ENCODE data around the gene KCNAB3. TPM values are rescaled to one million over a fixed set of nuclear protein-coding genes. Genes with fewer than 3 reads are reported as not detected.

Gene KCNAB3
- total RNA-seq, 1 donor from 2014 or later, result not detected

- H3K36me3 ChIP-seq, result peaks cover 42 to 71% of the 10 kb centered on the region in 2 donors
- no peak for DNase-seq (ENCODE audit: low spot score in 2 of 2)
- intact Hi-C loops (cut with DNase I), result no loop called here
Measured at GRCh38 chr17:7946441-7946840, 16.8 kb upstream of the KCNAB3 start.

GRCh38 chr17:7945651-7946050 lies 16.0 kb upstream of the KCNAB3 start:
- no peak for DNase-seq (ENCODE audit: low spot score in 2 of 2)
- H3K9me3 ChIP-seq, result no peaks in the 10 kb centered on the region
- no peaks in the 10 kb centered on the region for H3K27me3 ChIP-seq
- H3K4me1 ChIP-seq, result no peaks in the 10 kb centered on the region
- no peak overlapping the region for H3K27ac ChIP-seq
- H3K4me3 ChIP-seq, result no peak overlapping the region
- peaks cover 49 to 77% of the 10 kb centered on the region in 2 donors for H3K36me3 ChIP-seq
- no peak for TF ChIP-seq CTCF (IDR thresholded peaks at IDR 0.05)
- intact Hi-C loops (cut with DNase I), result no loop called here

More at GRCh38 chr17:7946441-7946840, 16.8 kb upstream of the KCNAB3 start:
- Histone ChIP-seq H3K4me3 (no peak overlapping the region), H3K9me3 (no peaks in the 10 kb centered on the region), H3K4me1 (no peaks in the 10 kb centered on the region), H3K27ac (no peak overlapping the region), H3K27me3 (no peaks in the 10 kb centered on the region)
- TF ChIP-seq CTCF (IDR thresholded peaks at IDR 0.05), result no peak

- no peaks in the 10 kb centered on the region for H3K4me1 ChIP-seq
- intact Hi-C loops (cut with DNase I), result no loop called here
- H3K9me3 ChIP-seq, result no peaks in the 10 kb centered on the region
- no peak for DNase-seq (ENCODE audit: low spot score in 2 of 2)
- H3K36me3 ChIP-seq, result peaks cover 60 to 86% of the 10 kb centered on the region in 2 donors
- H3K4me3 ChIP-seq, result no peak overlapping the region
- TF ChIP-seq CTCF (IDR thresholded peaks at IDR 0.05), result no peak
- H3K27ac ChIP-seq, result no peak overlapping the region
- no peaks in the 10 kb centered on the region for H3K27me3 ChIP-seq
Measured at GRCh38 chr17:7944326-7944725, 14.7 kb upstream of the KCNAB3 start.

- TF ChIP-seq CTCF (IDR thresholded peaks at IDR 0.05), result no peak
- Histone ChIP-seq H3K4me3 (no peak overlapping the region), H3K9me3 (no peaks in the 10 kb centered on the region), H3K4me1 (no peaks in the 10 kb centered on the region), H3K27ac (no peak overlapping the region), H3K36me3 (peaks cover 62 to 81% of the 10 kb centered on the region in 2 donors), H3K27me3 (no peaks in the 10 kb centered on the region)
- intact Hi-C loops (cut with DNase I), result no loop called here
- DNase-seq (ENCODE audit: low spot score in 2 of 2), result no peak
Measured at GRCh38 chr17:7943291-7943690, 13.6 kb upstream of the KCNAB3 start.

GRCh38 chr17:7940743-7941142 lies 11.1 kb upstream of the KCNAB3 start:
- DNase-seq (ENCODE audit: low spot score in 2 of 2), result no peak
- Histone ChIP-seq H3K27me3 (no peaks in the 10 kb centered on the region), H3K9me3 (no peaks in the 10 kb centered on the region), H3K4me3 (no peak overlapping the region), H3K36me3 (peaks cover 55 to 77% of the 10 kb centered on the region in 2 donors), H3K27ac (no peak overlapping the region), H3K4me1 (no peaks in the 10 kb centered on the region)
- TF ChIP-seq CTCF (IDR thresholded peaks at IDR 0.05), result no peak
- intact Hi-C loops (cut with DNase I), result no loop called here

GRCh38 chr17:7940034-7940433 lies 10.4 kb upstream of the KCNAB3 start:
- H3K36me3 ChIP-seq, result peaks cover 50 to 70% of the 10 kb centered on the region in 2 donors
- DNase-seq (ENCODE audit: low spot score in 2 of 2), result no peak
- no peaks in the 10 kb centered on the region for H3K4me1 ChIP-seq
- H3K9me3 ChIP-seq, result no peaks in the 10 kb centered on the region
- intact Hi-C loops (cut with DNase I), result no loop called here
- H3K27me3 ChIP-seq, result no peaks in the 10 kb centered on the region
- TF ChIP-seq CTCF (IDR thresholded peaks at IDR 0.05), result no peak
- no peak overlapping the region for H3K27ac ChIP-seq
- H3K4me3 ChIP-seq, result no peak overlapping the region
